ENCODE data around the gene LRRTM4. TPM values are rescaled to one million over a fixed set of nuclear protein-coding genes. Genes with fewer than 3 reads are reported as not detected.

Gene LRRTM4
- polyA plus RNA-seq, 1 donor, result 1.2 TPM

DNA sequence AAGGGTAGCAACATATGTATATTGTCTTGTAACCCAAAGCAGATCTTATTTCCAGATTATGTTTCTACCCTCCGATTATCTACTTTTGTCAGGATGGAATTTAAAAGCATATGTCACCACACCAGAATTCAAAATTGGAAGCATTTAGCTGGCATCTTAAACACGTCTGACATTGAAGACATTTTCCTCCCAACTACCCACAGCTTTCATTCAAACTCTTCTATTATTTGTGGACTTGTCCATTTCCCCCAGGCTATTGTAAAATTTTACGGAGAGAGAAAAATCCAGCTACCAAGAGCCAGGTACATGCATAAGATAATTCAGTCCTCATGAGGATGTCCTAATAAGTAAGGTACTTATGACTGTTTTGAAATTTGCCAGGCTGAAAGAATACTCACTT is 659.3 kb downstream of the LRRTM4 start:
- Histone ChIP-seq H3K27ac (ENCODE audit: low read length) (no peak overlapping the region), H3K4me1 (ENCODE audit: control insufficient read depth, insufficient read depth, low read length) (no peaks in the 10 kb centered on the region), H3K9me3 (ENCODE audit: control insufficient read depth, low read depth, low read length) (no peaks in the 10 kb centered on the region), H3K27me3 (ENCODE audit: control insufficient read depth, insufficient read depth, low read length) (no peaks in the 10 kb centered on the region), H3K4me3 (ENCODE audit: low read length) (no peak overlapping the region), H3K36me3 (ENCODE audit: control insufficient read depth, insufficient read depth, low read length) (no peaks in the 10 kb centered on the region)
- WGBS (ENCODE audit: insufficient coverage, low lambda C conversion rate), result 67% methylated on average over 3 of the region's 3 CpGs
- no peak for DNase-seq

DNA sequence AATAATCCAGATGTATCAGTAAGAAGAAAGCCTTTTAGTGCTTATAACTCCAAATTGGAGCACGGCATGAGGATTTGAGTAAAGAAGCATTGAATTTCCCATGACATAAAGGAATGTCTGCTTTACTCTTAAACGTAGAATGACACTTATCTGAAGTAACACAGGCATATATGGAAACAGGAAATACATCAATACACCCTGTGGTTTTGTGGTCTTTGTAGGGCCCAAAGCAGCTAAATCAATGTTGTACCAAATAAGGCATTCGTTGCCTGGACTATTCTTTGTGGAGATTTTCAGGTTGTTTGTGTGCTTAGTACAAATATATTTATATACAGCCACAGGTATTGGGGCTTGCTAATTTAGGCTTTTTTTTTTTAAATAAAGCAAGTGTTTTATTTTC is 660.5 kb downstream of the LRRTM4 start:
- DNase-seq, result no peak
- Histone ChIP-seq H3K9me3 (ENCODE audit: control insufficient read depth, low read depth, low read length) (no peaks in the 10 kb centered on the region), H3K36me3 (ENCODE audit: control insufficient read depth, insufficient read depth, low read length) (no peaks in the 10 kb centered on the region), H3K27ac (ENCODE audit: low read length) (no peak overlapping the region), H3K27me3 (ENCODE audit: control insufficient read depth, insufficient read depth, low read length) (no peaks in the 10 kb centered on the region), H3K4me3 (ENCODE audit: low read length) (no peak overlapping the region), H3K4me1 (ENCODE audit: control insufficient read depth, insufficient read depth, low read length) (no peaks in the 10 kb centered on the region)
- no CpG with 5 or more reads among the region's 3 CpGs for WGBS (ENCODE audit: insufficient coverage, low lambda C conversion rate)

DNA sequence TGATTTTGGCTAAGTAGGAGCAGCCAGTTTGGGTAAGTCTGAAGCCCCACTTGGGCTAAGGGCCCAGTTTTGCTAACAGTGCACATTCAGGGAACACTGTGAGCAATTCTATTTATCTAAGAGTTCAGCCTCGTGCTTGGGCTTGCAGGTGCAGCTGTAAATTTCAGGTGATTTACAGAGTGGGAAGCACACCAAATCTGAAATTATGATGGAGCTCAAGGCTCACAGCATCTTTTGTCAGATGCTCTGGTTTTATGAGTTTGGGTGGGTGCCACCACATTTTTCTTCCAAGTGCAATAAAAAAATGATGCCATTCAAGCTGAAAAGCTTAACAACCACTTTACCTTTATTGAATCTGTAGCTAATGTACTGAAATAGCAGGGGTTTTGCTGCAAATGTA is 671.2 kb downstream of the LRRTM4 start:
- no peaks in the 10 kb centered on the region for H3K36me3 ChIP-seq (ENCODE audit: control insufficient read depth, insufficient read depth, low read length)
- no peaks in the 10 kb centered on the region for H3K9me3 ChIP-seq (ENCODE audit: control insufficient read depth, low read depth, low read length)
- no peaks in the 10 kb centered on the region for H3K4me1 ChIP-seq (ENCODE audit: control insufficient read depth, insufficient read depth, low read length)
- no peaks in the 10 kb centered on the region for H3K27me3 ChIP-seq (ENCODE audit: control insufficient read depth, insufficient read depth, low read length)
- DNase-seq, result no peak
- H3K4me3 ChIP-seq (ENCODE audit: low read length), result no peak overlapping the region
- no peak overlapping the region for H3K27ac ChIP-seq (ENCODE audit: low read length)
- WGBS (ENCODE audit: insufficient coverage, low lambda C conversion rate), result no CpG with 5 or more reads among the region's 1 CpG

DNA sequence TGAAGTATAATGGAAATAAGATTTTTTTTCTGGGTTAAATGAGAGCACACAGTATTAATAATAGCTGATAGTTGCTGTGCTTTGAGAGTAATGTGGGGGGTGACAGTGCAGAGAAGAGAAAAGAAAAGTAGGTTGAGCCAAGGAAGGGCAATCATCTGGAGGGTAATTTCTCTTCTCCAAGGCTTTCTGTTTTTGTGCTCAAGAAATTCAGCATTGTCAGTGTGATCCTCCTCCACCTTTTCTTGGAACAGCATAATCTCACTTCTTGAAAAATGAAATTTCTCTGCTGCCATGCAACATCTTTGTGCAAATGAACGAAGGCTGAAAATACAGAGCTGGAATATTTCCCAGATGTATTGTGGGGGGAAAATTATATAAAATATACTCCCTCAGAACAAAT is 673.1 kb downstream of the LRRTM4 start:
- H3K4me1 ChIP-seq (ENCODE audit: control insufficient read depth, insufficient read depth, low read length), result no peaks in the 10 kb centered on the region
- no peaks in the 10 kb centered on the region for H3K9me3 ChIP-seq (ENCODE audit: control insufficient read depth, low read depth, low read length)
- H3K27me3 ChIP-seq (ENCODE audit: control insufficient read depth, insufficient read depth, low read length), result no peaks in the 10 kb centered on the region
- no peaks in the 10 kb centered on the region for H3K36me3 ChIP-seq (ENCODE audit: control insufficient read depth, insufficient read depth, low read length)
- WGBS (ENCODE audit: insufficient coverage, low lambda C conversion rate), result no CpG with 5 or more reads among the region's 1 CpG
- no peak overlapping the region for H3K27ac ChIP-seq (ENCODE audit: low read length)
- no peak for DNase-seq
- H3K4me3 ChIP-seq (ENCODE audit: low read length), result no peak overlapping the region

DNA sequence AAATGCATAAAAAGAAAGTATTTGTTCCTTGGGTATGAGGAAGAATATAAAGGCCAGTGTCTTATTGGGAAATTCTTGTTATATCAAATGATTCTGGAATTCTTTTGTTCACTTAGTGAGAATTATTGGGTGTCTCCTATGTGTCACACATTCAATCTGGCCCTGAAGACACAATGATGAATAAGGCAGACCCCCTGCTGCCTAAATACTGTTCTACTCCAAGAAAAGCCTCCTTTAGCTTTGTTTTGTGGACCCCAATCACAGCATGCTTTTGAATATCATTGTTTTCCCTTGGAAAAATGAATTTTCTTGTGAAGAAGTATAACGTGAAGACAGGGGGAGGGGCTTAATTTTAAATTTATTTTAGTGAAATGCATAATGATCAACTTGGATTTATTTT is 682.4 kb downstream of the LRRTM4 start:
- H3K4me1 ChIP-seq (ENCODE audit: control insufficient read depth, insufficient read depth, low read length), result no peaks in the 10 kb centered on the region
- 75% methylated on average over 1 of the region's 1 CpG for WGBS (ENCODE audit: insufficient coverage, low lambda C conversion rate)
- H3K9me3 ChIP-seq (ENCODE audit: control insufficient read depth, low read depth, low read length), result no peaks in the 10 kb centered on the region
- no peak overlapping the region for H3K27ac ChIP-seq (ENCODE audit: low read length)
- no peak for DNase-seq
- H3K27me3 ChIP-seq (ENCODE audit: control insufficient read depth, insufficient read depth, low read length), result no peaks in the 10 kb centered on the region
- no peak overlapping the region for H3K4me3 ChIP-seq (ENCODE audit: low read length)
- H3K36me3 ChIP-seq (ENCODE audit: control insufficient read depth, insufficient read depth, low read length), result no peaks in the 10 kb centered on the region

DNA sequence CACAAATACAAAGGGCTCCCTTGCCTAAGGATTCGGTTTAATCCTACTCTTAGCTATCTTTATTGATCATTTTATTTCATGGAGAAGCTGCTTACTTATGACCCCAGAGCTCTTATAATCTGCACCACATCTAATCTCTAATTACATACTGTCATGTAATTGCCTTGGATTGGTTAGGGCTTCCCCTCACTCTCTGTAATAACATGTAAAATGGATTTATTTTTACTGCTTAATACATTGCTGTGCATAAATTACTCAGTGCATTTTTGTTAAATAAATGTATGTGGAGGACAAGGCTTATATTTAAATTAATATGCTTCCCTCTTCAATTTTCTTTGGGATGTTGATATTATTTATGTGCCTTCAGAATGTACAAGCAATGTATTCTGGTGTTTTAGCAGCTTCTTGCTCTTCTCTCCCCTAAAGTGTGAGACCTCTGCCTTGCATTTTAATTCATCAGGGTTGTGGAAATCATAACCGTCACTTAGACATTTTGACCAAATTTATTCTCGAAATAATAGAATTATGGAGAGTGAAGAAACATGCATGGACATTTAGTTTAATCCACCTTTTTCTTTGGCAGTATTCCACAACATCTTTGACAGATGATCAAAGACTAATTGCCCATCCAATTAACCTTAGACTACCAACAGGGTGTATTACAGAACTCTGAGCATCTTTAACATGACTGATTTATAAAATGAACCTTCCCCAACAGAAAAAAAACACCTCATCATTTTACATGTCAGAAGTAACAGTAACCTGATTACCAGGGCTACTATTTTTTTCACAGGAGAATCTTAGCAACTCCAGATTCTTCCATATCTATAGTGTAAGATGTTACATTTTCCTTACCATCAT is 692.6 kb downstream of the LRRTM4 start:
- Histone ChIP-seq H3K4me3 (ENCODE audit: low read length) (no peak overlapping the region), H3K9me3 (ENCODE audit: control insufficient read depth, low read depth, low read length) (no peaks in the 10 kb centered on the region), H3K27ac (ENCODE audit: low read length) (no peak overlapping the region), H3K36me3 (ENCODE audit: control insufficient read depth, insufficient read depth, low read length) (no peaks in the 10 kb centered on the region), H3K4me1 (ENCODE audit: control insufficient read depth, insufficient read depth, low read length) (no peaks in the 10 kb centered on the region), H3K27me3 (ENCODE audit: control insufficient read depth, insufficient read depth, low read length) (no peaks in the 10 kb centered on the region)
- WGBS (ENCODE audit: insufficient coverage, low lambda C conversion rate), result 89% methylated on average over 3 of the region's 3 CpGs
- no peak for DNase-seq

DNA sequence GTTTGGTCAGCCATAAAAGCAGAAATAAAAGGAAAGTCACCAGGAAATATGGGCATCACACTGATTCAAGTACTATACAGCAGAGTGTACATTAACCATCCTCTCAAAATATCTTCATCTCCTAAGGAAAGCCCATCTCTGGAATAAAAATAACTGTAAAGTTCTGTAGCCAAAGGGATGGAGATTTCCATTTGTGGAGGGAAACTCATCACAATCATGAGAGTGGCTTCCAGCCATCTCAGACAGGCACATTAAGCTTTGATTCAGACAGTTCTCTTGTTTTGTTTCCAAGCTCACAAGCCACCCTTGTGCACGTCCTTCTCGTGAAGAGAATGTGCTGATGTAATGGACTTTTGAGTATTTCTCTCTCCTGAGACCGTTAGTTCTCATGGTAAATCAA is 695.5 kb downstream of the LRRTM4 start:
- no peaks in the 10 kb centered on the region for H3K27me3 ChIP-seq (ENCODE audit: control insufficient read depth, insufficient read depth, low read length)
- H3K36me3 ChIP-seq (ENCODE audit: control insufficient read depth, insufficient read depth, low read length), result no peaks in the 10 kb centered on the region
- no peak for DNase-seq
- H3K4me1 ChIP-seq (ENCODE audit: control insufficient read depth, insufficient read depth, low read length), result no peaks in the 10 kb centered on the region
- H3K9me3 ChIP-seq (ENCODE audit: control insufficient read depth, low read depth, low read length), result no peaks in the 10 kb centered on the region
- no peak overlapping the region for H3K27ac ChIP-seq (ENCODE audit: low read length)
- H3K4me3 ChIP-seq (ENCODE audit: low read length), result no peak overlapping the region
- WGBS (ENCODE audit: insufficient coverage, low lambda C conversion rate), result no CpG with 5 or more reads among the region's 3 CpGs

DNA sequence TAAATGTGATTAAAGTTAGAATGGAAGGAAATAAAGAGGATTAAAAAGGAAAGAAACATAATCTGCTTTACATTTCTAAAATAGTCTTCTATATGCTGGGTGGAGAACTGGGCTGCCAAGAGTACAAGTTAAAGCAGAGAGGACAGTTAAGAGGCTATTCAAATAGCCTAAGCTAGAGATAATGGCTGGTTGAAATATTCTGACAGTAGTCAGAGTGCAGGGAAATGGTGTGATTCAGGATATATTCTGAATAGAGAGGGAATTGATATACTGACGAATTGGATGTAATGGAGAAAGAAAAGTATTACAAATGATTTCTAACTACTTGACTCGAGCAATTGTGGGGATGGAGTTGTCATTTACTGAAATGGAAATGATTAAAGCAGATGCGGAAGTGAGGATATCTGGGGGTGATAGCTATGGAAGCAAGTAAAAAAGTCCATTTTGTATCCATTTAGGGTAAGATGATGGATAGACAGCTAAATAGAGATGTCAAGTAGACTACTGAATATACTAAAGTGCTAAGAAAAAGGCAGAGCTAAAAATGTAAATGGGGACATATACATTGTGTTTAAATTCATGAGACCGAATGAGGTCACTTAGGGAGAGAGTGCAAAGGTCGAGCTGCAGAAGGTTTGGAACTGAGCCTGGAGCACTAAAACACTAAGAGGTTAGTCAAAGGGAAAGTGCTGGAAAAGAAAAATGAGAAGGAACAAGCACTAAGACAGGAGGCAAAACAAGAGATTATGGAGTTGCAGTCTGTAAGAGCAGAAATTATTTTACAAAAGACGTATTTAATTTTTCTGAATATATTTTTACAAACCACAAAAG is 696.8 kb downstream of the LRRTM4 start:
- H3K4me3 ChIP-seq (ENCODE audit: low read length), result no peak overlapping the region
- H3K27me3 ChIP-seq (ENCODE audit: control insufficient read depth, insufficient read depth, low read length), result no peaks in the 10 kb centered on the region
- H3K9me3 ChIP-seq (ENCODE audit: control insufficient read depth, low read depth, low read length), result no peaks in the 10 kb centered on the region
- H3K27ac ChIP-seq (ENCODE audit: low read length), result no peak overlapping the region
- 85% methylated on average over 6 of the region's 6 CpGs for WGBS (ENCODE audit: insufficient coverage, low lambda C conversion rate)
- no peaks in the 10 kb centered on the region for H3K36me3 ChIP-seq (ENCODE audit: control insufficient read depth, insufficient read depth, low read length)
- no peaks in the 10 kb centered on the region for H3K4me1 ChIP-seq (ENCODE audit: control insufficient read depth, insufficient read depth, low read length)
- no peak for DNase-seq

DNA sequence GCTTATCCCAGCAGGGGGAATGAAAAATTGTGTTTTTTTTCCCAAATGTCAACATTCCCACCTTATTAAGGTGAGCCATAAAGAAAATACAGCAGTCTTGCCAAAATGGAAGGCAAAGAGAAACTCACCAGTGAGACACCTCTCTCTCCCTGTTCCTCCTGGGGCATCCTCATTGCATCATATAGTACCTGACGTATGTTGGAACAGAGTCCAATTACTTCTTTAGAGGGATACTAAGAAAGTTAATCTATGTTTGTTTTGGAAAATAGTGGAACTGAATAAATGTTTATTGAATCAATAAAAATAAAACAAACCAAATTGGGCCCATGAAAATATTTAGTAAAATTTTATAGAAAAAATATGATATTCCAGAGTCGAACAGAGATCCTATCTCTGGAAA is 700.4 kb downstream of the LRRTM4 start:
- no peak for DNase-seq
- H3K4me3 ChIP-seq (ENCODE audit: low read length), result no peak overlapping the region
- no peaks in the 10 kb centered on the region for H3K36me3 ChIP-seq (ENCODE audit: control insufficient read depth, insufficient read depth, low read length)
- no peaks in the 10 kb centered on the region for H3K4me1 ChIP-seq (ENCODE audit: control insufficient read depth, insufficient read depth, low read length)
- H3K9me3 ChIP-seq (ENCODE audit: control insufficient read depth, low read depth, low read length), result no peaks in the 10 kb centered on the region
- H3K27me3 ChIP-seq (ENCODE audit: control insufficient read depth, insufficient read depth, low read length), result no peaks in the 10 kb centered on the region
- WGBS (ENCODE audit: insufficient coverage, low lambda C conversion rate), result 100% methylated on average over 1 of the region's 2 CpGs
- no peak overlapping the region for H3K27ac ChIP-seq (ENCODE audit: low read length)

DNA sequence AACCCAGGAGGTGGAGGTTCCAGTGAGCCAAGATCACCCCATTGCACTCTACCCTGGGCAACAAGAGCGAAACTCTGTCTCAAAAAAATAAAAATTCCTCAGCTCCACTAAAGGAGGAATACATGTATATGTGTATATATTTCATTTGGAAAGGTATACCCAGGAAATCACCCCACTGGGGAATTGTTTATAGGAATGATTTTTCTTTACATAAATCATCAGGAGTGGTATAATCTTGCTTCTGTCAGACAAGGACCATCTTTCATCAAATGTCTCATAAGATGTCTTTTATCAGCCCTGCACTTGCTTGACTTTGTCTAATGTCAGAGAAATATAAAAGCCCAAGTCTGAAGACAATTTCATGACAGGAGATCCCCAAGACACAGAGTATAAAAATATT is 709.1 kb downstream of the LRRTM4 start:
- Histone ChIP-seq H3K27ac (ENCODE audit: low read length) (no peak overlapping the region), H3K4me3 (ENCODE audit: low read length) (no peak overlapping the region), H3K9me3 (ENCODE audit: control insufficient read depth, low read depth, low read length) (no peaks in the 10 kb centered on the region), H3K27me3 (ENCODE audit: control insufficient read depth, insufficient read depth, low read length) (no peaks in the 10 kb centered on the region), H3K4me1 (ENCODE audit: control insufficient read depth, insufficient read depth, low read length) (no peaks in the 10 kb centered on the region), H3K36me3 (ENCODE audit: control insufficient read depth, insufficient read depth, low read length) (no peaks in the 10 kb centered on the region)
- no CpG with 5 or more reads among the region's 1 CpG for WGBS (ENCODE audit: insufficient coverage, low lambda C conversion rate)
- no peak for DNase-seq

Measured in large intestine (tissue), 3 donors.